Activated B cell treated with CpG ODN at 0.5 μM for 24 hours (primary cell): ENCODE measurements around the gene LAG3. TPM values are rescaled to one million over a fixed set of nuclear protein-coding genes. Genes with fewer than 3 reads are reported as not detected.
A peak's percentile ranks its signal among the peaks of the same experiment; 100 is the strongest.

Experiments
- ATAC-seq: fragments of 200-7000 bp; cut with Tn5 transposase; one replicate; pipeline ENCODE4 v1.10.0; 2021; ENCODE audit warnings: low read depth, mild to moderate bottlenecking, moderate library complexity
- CTCF ChIA-PET: fragments of 350-600 bp; sonication (Branson Sonifier 250); formaldehyde crosslinking; loops from one replicate; lab custom pipeline; 2021; ENCODE audit warnings: antibody characterized with exemption; lab: Charles Lee
- POLR2A ChIA-PET: fragments of 350-600 bp; sonication (Branson Sonifier 250); formaldehyde crosslinking; loops from one replicate; lab custom pipeline; 2021; ENCODE audit warnings: antibody characterized with exemption; lab: Charles Lee
- DNase-seq: peaks from one replicate; pipeline ENCODE4 v3.0.0; 2022
- H3K27ac Mint-ChIP-seq: one replicate; pipeline ENCODE4 v1.8.0; 2020; ENCODE audit warnings: mixed read lengths
- H3K27me3 Mint-ChIP-seq: one replicate; pipeline ENCODE4 v1.8.0; 2021; ENCODE audit warnings: mixed read lengths
- H3K36me3 Mint-ChIP-seq: one replicate; pipeline ENCODE4 v1.8.0; 2021; ENCODE audit warnings: low read depth, mixed read lengths
- H3K4me1 Mint-ChIP-seq: one replicate; pipeline ENCODE4 v1.8.0; 2021; ENCODE audit warnings: mixed read lengths
- H3K4me3 Mint-ChIP-seq: one replicate; pipeline ENCODE4 v1.8.0; 2020; ENCODE audit warnings: mild to moderate bottlenecking, mixed read lengths
- H3K9me3 Mint-ChIP-seq: one replicate; pipeline ENCODE4 v1.8.0; 2020; ENCODE audit warnings: mixed read lengths
- intact Hi-C: fragments of 100-400 bp; cut with micrococcal nuclease; formaldehyde crosslinking; loops from one replicate; pipeline ENCODE4 v1.15.1; 2024
- total RNA-seq: library from RNA; stranded (reverse); gene quantifications from 2 replicates; pipeline ENCODE4 v1.2.3, GENCODE V29; 2022
- TF ChIP-seq, protein P1 (sequence below): fragments of 200-600 bp; IDR thresholded peaks from one replicate; pipeline ENCODE4 v1.8.0; 2022; ENCODE audit warnings: antibody characterized with exemption, mild to moderate bottlenecking

Gene LAG3
- total RNA-seq, 1 donor from 2014 or later: not detected

DNA sequence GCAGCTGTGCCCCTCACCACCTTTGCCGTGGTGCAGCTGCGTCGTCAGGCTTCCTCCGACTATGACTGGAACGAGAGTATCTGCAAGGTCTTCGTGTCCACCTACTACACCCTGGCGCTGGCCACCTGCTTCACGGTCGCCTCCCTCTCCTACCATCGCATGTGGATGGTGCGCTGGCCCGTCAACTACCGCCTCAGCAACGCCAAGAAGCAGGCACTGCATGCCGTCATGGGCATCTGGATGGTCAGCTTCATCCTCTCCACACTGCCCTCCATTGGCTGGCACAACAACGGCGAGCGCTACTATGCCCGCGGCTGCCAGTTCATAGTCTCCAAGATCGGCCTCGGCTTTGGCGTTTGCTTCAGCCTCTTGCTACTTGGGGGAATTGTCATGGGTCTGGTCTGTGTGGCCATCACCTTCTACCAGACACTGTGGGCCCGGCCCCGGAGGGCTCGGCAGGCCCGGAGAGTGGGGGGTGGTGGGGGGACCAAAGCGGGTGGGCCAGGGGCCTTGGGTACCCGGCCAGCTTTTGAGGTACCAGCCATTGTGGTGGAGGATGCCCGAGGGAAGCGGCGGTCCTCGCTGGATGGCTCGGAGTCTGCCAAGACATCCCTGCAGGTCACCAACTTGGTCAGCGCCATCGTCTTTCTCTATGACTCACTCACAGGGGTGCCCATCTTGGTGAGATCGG lies 51.9 kb downstream of the LAG3 start:
- ATAC-seq (no peak), DNase-seq (no peak)
- H3K9me3 Mint-ChIP-seq: no peaks in the 10 kb centered on the region
- no peaks in the 10 kb centered on the region for H3K36me3 Mint-ChIP-seq
- H3K27me3 Mint-ChIP-seq: peaks cover 68% of the 10 kb centered on the region
- no peak overlapping the region for H3K27ac Mint-ChIP-seq
- TF ChIP-seq, protein P1, sequence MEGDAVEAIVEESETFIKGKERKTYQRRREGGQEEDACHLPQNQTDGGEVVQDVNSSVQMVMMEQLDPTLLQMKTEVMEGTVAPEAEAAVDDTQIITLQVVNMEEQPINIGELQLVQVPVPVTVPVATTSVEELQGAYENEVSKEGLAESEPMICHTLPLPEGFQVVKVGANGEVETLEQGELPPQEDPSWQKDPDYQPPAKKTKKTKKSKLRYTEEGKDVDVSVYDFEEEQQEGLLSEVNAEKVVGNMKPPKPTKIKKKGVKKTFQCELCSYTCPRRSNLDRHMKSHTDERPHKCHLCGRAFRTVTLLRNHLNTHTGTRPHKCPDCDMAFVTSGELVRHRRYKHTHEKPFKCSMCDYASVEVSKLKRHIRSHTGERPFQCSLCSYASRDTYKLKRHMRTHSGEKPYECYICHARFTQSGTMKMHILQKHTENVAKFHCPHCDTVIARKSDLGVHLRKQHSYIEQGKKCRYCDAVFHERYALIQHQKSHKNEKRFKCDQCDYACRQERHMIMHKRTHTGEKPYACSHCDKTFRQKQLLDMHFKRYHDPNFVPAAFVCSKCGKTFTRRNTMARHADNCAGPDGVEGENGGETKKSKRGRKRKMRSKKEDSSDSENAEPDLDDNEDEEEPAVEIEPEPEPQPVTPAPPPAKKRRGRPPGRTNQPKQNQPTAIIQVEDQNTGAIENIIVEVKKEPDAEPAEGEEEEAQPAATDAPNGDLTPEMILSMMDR: no peak
- intact Hi-C loops: loop anchor here (2.0 kb wide), 2 partner anchors 207 to 269 kb away; no protein-coding TSS in a partner anchor
- POLR2A ChIA-PET: interaction anchor here (0.6 kb wide), 1 partner anchor 143 kb away, joined by 5 read pairs; no protein-coding TSS in a partner anchor
- CTCF ChIA-PET: interaction anchor here (0.6 to 2.7 kb wide), 4 partner anchors 10 to 194 kb away, joined by 3 to 15 read pairs (median 4); partner anchors contain the start of gene MLF2
- peaks cover 28% of the 10 kb centered on the region for H3K4me1 Mint-ChIP-seq
- no peak overlapping the region for H3K4me3 Mint-ChIP-seq

DNA sequence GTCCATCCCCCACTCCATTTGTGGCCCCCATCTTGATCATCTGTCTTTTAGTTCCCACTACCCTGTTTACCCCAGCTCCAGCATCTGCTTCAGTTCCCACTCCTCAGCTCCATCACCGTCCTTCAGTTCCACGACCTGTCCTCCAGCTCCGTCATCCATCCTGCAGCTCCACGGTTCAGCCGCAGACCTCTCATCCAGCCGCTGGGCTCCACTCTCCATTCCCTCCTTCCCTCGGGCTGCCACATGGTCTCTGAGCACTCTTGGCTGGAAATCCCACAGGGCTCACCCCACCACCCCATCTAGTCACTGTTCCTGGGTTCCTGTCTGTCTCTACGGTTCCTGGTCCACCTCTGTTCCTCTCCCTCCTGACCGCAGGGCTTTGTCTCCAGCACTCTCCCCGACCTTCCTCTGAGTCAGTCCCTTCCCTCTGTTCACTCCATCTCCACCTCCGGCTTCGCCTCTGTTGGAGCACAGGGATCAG lies 52.6 kb downstream of the LAG3 start:
- Mint-ChIP-seq H3K4me3 (no peak overlapping the region), H3K4me1 (peaks cover 32% of the 10 kb centered on the region), H3K9me3 (no peaks in the 10 kb centered on the region), H3K27ac (no peak overlapping the region), H3K36me3 (no peaks in the 10 kb centered on the region), H3K27me3 (peaks cover 70% of the 10 kb centered on the region)
- ChIA-PET POLR2A (interaction anchor here (0.6 to 0.9 kb wide), 3 partner anchors 102 to 157 kb away, joined by 3 to 5 read pairs (median 4); no protein-coding TSS in a partner anchor), CTCF (interaction anchor here (1.1 to 2.7 kb wide), 3 partner anchors 9 to 72 kb away, joined by 3 to 15 read pairs (median 5); partner anchors contain the start of gene MLF2)
- ATAC-seq (no peak), DNase-seq (no peak)
- intact Hi-C loops: loop anchor here (1.0 to 5.0 kb wide), 6 partner anchors 46 to 270 kb away; partner anchors contain the start of genes MLF2 and ZNF384
- TF ChIP-seq, protein P1: no peak

DNA sequence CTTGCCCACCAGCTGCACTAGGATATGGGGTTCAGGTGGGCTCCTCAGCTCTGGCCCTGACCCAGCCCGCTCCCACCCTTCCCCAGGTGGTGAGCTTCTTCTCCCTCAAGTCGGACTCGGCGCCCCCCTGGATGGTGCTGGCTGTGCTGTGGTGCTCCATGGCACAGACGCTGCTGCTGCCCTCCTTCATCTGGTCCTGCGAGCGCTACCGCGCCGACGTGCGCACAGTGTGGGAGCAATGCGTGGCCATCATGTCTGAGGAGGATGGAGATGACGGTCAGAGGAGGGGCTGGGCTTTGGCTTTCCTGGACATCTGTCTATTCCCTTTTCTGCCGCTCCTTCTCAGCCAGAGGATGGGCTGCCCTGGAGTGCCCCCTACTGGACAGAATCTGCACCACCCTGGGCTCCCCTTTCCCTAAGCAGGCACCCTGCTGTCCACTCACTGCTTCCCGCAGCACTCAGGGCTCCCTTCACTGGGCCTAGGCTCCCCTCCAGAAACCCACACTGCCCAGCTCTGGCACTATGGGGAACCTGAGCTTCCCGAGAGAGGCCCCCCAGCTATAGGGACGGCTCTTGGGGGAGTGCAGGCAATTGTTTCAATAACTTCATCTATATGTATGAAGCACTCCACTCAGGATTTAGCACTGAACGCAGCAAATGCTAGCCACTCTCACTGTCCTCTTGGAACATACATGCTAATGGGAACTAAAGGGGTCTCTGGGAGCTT lies 53.2 kb downstream of the LAG3 start:
- H3K36me3 Mint-ChIP-seq: no peaks in the 10 kb centered on the region
- no peak overlapping the region for H3K4me3 Mint-ChIP-seq
- peaks cover 32% of the 10 kb centered on the region for H3K4me1 Mint-ChIP-seq
- no peaks in the 10 kb centered on the region for H3K9me3 Mint-ChIP-seq
- TF ChIP-seq, protein P1: peak; percentile 47
- intact Hi-C loops: loop anchor here (1.0 to 5.0 kb wide), 6 partner anchors 46 to 271 kb away; partner anchors contain the start of genes MLF2 and ZNF384
- peaks cover 73% of the 10 kb centered on the region for H3K27me3 Mint-ChIP-seq
- CTCF ChIA-PET: interaction anchor here (0.5 to 2.7 kb wide), 3 partner anchors 59 to 313 kb away, joined by 3 to 15 read pairs (median 4); partner anchors contain the start of gene MLF2
- no peak overlapping the region for H3K27ac Mint-ChIP-seq
- peak; percentile 62 for ATAC-seq
- POLR2A ChIA-PET: interaction anchor here (0.6 to 0.9 kb wide), 2 partner anchors 102 to 158 kb away, joined by 3 to 4 read pairs; no protein-coding TSS in a partner anchor
- DNase-seq: peak; percentile 69

DNA sequence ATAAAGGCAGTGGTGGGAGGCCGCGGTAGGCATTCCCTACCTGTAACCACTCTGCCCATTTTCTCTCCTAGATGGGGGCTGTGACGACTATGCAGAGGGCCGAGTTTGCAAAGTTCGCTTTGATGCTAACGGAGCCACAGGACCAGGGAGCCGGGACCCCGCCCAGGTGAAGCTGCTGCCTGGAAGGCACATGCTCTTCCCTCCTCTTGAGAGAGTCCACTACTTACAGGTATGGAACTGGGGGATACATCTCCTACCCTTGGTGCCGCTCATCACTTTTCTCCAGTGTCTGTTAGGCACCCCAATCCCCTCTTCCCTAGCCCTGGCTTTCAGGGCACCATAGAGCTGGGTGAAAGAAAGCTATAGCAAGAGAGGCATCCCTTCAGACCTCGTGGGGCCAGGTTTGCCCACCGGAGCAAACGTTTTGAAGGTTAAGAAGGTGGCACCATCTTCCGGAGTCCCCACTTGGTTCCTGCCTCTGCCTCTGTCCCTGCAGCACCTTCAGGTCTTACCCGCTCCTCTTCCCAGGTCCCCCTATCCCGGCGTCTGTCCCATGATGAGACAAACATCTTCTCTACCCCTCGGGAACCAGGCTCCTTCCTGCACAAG lies 53.9 kb downstream of the LAG3 start:
- Mint-ChIP-seq H3K36me3 (no peaks in the 10 kb centered on the region), H3K4me1 (peaks cover 27% of the 10 kb centered on the region), H3K4me3 (no peak overlapping the region), H3K27ac (no peak overlapping the region), H3K27me3 (peaks cover 73% of the 10 kb centered on the region), H3K9me3 (no peaks in the 10 kb centered on the region)
- ATAC-seq (no peak), DNase-seq (no peak)
- ChIA-PET CTCF (interaction anchor here (1.0 to 2.7 kb wide), 3 partner anchors 11 to 73 kb away, joined by 3 to 15 read pairs (median 4); partner anchors contain the start of gene MLF2), POLR2A (no interaction called here)
- intact Hi-C loops: loop anchor here (5.0 kb wide), 1 partner anchor 139 kb away; the partner anchor contains the start of gene ZNF384
- TF ChIP-seq, protein P1: no peak
